NK-92 (cell line): ENCODE measurements around the gene SF3B1.
"Not testable (repeated sequence)": the region's sequence is repeated elsewhere in the genome, so short reads cannot be mapped to it uniquely, and the experiment has no call there.

Experiments used
- DNase-seq: peaks from one replicate; lab custom pipeline; 2025; ENCODE audit not compliant: unreplicated experiment; lab: John Stamatoyannopoulos, UW

The SF3B1 gene

DNA sequence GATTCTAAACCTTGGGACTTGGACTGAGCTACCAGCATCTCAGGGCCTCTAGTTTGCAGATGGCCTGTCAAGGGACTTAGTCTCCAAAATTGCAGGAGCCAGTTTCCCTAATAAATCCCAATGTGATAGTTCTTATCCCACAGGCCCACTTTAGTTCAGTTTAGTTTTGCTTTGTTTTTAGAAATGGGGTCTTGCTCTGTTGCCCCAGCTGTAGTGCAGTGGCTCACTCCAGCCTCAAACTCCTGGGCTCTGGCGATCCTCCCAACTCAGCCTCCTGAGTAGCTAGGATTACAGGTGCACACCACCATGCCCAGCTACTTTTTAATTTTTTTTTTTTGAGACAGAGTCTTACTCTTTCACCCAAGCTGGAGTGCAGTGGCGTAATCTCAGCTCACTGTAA lies 2.6 kb upstream of the SF3B1 start:
- DNase-seq, result no peak

DNA sequence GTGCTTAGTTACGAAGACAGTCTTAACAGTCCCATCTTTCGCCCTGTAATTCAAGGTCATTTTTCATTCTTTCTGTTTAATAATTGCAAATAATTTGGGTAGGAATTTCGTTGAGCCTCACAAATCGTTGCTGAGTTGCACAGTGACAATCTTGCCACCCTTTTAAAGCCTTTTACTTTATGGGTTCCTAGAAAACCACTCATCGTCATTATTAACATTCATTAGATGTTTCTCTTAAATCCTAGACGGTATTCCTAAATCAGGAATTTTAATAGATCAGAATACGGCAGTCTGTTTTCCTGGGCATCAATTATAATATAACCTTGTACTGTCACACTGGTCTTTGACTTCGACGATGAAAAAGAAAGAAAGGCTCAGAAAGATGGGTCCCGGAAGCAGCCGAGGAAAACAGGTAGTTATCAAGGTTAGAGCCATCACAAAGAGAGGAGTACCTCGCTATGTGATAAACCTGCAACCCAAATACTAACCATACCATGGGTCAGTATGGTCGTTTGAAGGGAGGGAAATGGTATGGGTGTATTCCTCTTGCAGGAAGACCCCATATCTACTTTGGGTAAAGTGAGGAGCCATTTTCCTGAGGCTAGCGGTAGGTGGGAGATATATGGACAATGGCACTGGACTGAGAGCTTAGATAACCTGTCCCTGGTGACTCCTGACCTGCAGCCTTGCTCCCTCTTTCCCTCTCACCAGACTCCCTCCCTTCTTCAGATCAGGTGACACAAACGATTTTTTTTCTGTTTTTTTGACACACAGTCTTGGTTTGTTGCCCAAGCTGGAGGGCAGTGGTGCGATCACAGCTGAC lies 981 bp upstream of the SF3B1 start:
- DNase-seq, result no peak

DNA sequence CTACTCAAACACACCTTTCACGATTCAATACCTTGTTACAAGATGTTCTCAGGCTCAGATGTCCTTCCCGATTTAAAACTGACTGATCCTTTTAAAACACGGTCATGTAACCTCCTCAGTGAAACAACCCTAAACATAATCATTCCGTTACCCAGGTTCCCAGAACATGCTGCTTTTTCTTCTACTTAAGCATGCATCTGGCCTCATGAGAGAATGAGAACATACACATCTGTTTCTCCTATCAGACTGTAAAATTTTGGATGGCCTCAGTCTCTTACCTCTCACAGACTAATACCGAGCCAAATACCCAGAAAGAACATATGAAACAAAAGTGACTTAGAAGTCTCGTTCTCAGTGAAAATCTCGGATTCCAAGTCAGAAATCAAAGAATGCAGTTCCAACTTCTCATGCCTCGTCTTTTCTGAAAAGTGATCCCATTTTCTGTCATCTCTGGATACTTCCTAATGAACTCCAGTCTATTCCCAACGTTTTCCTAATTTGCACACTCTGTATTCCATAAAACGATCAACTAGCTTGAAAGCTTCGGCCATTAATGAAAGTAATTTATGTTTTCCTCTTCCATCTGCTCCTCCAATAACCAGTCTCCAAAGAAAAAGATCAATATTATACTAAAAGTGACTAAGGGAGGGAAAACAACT lies 919 bp downstream of the SF3B1 start:
- no peak for DNase-seq

- not testable (repeated sequence) for DNase-seq
Observed at GRCh38 chr2:197432527-197432926, 2.3 kb downstream of the SF3B1 start.

GRCh38 chr2:197431858-197432257 lies 3.0 kb downstream of the SF3B1 start:
- DNase-seq, result no peak

- no peak for DNase-seq
Observed at GRCh38 chr2:197427986-197428385, 6.8 kb downstream of the SF3B1 start.

DNA sequence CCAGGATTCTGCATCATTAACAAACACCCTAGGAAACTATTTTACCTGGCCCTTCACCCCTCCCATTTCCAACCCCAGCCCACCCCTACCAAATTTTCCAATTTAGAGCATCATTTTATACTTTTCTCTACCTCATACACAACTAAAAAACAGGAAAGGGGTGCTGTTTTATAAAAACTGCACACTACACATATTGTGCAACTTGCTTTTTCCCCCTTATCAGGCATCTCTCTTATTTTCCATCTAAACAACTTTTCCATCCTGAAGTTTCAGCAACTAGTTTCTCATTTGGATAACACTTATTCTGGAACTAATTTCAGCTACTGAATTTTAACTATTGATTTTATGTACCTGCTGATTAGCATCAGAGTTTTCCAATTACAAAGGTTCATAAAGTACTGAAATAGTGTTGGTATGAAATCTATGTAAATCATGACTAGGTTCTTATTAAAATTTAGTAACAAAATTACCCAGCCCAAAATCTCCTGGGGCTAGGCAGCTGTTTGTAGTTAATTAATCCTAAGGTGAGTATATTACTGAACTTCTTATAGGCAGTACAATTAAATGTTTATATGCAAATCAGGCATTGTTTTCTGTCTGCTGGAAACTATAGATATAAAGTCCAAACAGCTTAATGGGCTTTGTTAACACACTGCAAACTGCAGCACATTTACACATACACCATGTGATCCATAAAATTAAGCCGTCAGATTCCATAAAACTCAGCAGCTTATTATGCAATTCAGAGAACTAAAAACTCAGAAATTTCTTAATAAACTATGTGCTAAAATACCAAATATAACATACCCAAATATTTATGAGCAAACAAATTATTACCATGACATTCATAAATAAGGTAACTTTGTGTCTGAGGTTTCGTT lies 7.9 kb downstream of the SF3B1 start:
- DNase-seq, result no peak

DNA sequence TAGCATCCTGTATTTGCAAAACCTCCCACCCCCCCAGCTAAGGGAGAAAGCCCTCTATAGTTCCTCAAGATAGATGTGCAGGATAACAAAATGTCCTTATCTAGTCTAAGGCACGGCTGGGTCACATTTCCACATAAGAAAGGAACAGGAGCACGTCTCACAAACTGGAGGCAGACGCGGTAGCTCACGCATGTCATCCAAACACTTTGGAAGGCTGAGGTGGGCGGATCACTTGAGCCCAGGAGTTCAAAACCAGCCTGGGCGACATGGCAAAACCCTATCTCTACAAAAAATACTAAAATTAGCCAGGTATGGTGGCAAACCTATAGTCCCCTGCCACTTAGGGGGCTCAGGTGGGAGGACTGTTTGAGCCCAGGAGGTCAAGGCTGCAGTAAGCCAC lies 9.3 kb downstream of the SF3B1 start:
- DNase-seq, result no peak

GRCh38 chr2:197423307-197423706 lies 11.5 kb downstream of the SF3B1 start:
- no peak for DNase-seq

- DNase-seq, result no peak
Observed at GRCh38 chr2:197419438-197419837, 15.4 kb downstream of the SF3B1 start.

DNA sequence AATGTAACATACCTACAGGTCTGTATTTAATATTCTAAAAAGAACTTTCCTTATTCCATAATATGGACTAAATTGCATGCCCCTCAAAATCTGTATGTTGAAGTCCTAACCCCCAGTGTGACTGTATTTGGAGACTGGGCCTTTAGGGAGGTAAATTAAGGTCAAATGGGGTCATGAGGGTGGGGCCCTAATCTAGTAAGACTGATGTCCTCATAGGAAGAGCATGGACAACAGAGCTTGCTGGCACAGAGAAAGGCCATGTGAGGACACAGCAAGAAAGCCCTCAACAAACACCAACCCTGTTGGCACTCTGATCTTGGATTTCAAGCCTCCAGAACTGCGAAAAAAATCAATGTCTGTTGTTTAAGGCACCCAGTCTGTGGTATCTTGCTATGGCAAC lies 18.6 kb downstream of the SF3B1 start:
- no peak for DNase-seq

- no peak for DNase-seq
Observed at GRCh38 chr2:197414515-197414914, 20.3 kb downstream of the SF3B1 start.

DNA sequence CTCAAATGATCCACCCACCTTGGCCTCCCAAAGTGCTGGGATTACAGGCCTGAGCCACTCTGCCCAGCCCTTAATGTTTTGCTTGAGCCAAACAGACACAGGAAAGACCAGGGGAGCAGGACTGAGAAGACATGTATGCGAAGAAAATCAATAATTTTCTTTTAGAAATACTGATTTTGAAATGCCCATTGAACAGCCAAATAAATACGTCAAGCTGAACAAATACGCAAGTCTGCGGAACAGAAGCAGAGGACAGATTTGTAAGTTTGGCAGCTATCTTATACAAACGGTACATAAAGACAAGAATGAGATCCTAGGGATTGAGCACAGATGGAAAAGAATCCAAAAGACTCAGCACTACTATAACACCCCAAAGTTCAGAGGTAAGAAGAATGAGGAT lies 20.8 kb downstream of the SF3B1 start:
- no peak for DNase-seq

DNA sequence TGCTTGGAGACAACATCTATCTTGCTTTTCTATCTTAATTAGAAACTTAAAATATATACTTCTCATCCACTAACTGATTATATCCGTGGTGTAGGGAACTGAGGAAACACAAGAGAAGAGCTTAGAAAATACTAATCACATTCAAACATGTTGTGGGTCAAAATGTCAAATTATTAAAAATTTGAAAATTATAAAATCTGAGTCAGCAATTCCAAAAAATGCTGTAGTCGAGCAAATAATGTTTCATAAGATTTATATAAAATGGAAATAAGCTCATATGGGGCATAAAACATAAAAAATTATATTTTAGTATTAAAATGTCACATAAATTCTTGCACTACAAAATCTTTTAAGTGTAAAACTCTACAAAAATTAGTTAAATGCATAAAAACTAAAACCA lies 29.2 kb downstream of the SF3B1 start:
- DNase-seq, result no peak

GRCh38 chr2:197399887-197400540 lies 34.8 kb downstream of the SF3B1 start:
- DNase-seq, result no peak

- no peak for DNase-seq
Observed at GRCh38 chr2:197398913-197399312, 35.9 kb downstream of the SF3B1 start.

GRCh38 chr2:197391220-197391717 lies 43.6 kb downstream of the SF3B1 start:
- no peak for DNase-seq

DNA sequence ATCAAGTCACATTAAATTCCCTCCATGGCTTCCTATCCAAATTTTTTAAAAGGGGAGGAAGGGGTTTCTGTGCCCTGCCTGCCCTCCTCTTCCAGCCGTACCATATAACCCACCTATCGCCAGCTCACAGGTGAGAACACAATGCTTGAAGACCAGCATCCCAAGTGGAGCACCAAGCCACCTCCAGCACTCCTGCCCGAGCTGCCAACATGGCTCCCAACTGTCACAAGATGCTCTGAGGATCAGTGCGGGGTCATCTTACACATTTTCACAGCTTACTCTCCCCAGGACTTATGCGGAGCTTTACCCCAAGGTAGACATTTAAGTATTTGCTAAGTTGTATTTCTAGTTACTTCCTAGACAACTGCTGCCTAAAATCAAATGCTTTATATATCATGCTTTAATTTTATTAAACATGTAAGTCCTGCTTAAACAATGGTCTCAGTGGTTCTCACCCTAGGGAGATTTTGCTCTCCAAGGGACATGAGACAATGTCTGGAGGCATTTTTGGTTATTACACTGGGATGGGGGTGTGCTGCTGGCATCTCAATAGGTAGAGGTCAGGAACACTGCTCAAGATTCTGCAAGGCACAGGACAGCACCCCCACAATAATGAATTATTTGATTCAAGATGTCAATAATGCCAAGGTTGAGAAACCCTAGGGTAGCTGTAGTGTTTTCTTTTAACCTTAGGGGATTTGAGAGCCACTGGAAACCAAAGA lies 45.8 kb downstream of the SF3B1 start:
- no peak for DNase-seq

DNA sequence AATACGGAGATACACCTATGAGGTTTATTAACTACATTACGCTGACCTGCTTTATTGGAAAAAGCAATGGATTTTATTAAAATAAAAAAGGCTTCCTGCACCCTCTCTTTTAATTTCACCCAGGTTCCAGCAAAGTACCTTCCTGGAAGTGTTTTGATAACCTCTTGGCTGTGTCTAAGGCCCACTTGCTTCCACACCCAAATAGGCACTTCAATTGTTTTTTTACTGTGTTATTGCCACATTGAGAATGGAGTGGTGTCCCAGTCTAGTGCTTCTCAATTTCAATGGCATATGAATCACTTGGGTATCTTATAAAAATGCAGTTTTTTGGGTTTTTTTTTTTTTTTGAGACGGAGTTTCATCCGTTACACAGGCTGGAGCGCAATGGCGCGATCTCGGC lies 47.6 kb downstream of the SF3B1 start:
- no peak for DNase-seq

- no peak for DNase-seq
Observed at GRCh38 chr2:197386242-197386641, 48.6 kb downstream of the SF3B1 start.
